Body of pancreas (tissue), 4 donors: ENCODE measurements around the gene MBNL1. TPM values are rescaled to one million over a fixed set of nuclear protein-coding genes. Genes with fewer than 3 reads are reported as not detected.

Experiments used
- ATAC-seq: fragments of 150-250 bp; one replicate; pipeline ENCODE4 v1.9.1; 2016
- DNase-seq, 4 donors: peaks; one replicate each; pipeline ENCODE4 v3.0.0-alpha.2; 2019
- H3K27ac ChIP-seq, 4 donors: fragments of 200-600 bp; sonication (generic); 1 replicate in 3 of 4; 2 replicates in 1 of 4; pipeline versions ENCODE4 v1.5.1 to v1.6.1; 2016 to 2019; ENCODE audit warnings: mild to moderate bottlenecking in 1 of 4, mixed read lengths in 1 of 4, moderate library complexity in 1 of 4
- H3K27me3 ChIP-seq, 2 donors: fragments of 200-600 bp; sonication (generic); one replicate each; pipeline ENCODE4 v1.6.0; 2016; ENCODE audit warnings: mild to moderate bottlenecking in 1 of 2
- H3K36me3 ChIP-seq, 2 donors: fragments of 200-600 bp; sonication (generic); replicated peaks in 1 of 2; 2 replicates each; pipeline ENCODE4 v1.5.1; 2016; ENCODE audit warnings: low read depth in 2 of 2; ENCODE audit not compliant: insufficient read depth in 1 of 2
- H3K4me1 ChIP-seq: fragments of 200-600 bp; sonication (generic); one replicate; pipeline ENCODE4 v1.6.0; 2016
- H3K4me3 ChIP-seq, 2 donors: fragments of 200-600 bp; sonication (generic); 1 replicate in 1 of 2; 2 replicates in 1 of 2; pipeline ENCODE4 v1.5.1; 2016 to 2019
- H3K9me3 ChIP-seq, 3 donors: fragments of 200-600 bp; sonication (generic); 1 replicate in 2 of 3; 2 replicates in 1 of 3; pipeline ENCODE4 v1.5.1; 2016
- POLR2A ChIP-seq, 3 donors: fragments of 450-650 bp; IDR thresholded peaks; one replicate each; pipeline ENCODE4 v1.6.1; 2016; ENCODE audit warnings: antibody characterized with exemption in 3 of 3, mild to moderate bottlenecking in 2 of 3
- WGBS, 2 donors: methylation state at CpG; one replicate each; pipeline ENCODE4 v1.1.5; 2017; 5-methylcytosine and 5-hydroxymethylcytosine counted together
- intact Hi-C: fragments of 100-400 bp; cut with DNase I; formaldehyde crosslinking; loops from one replicate; pipeline ENCODE4 v1.15.1; 2023
- total RNA-seq, 2 donors: library from RNA; depleted of rRNA; stranded (reverse); fragments of >200 nt; gene quantifications; one replicate each; pipeline ENCODE4 v1.1.0, GENCODE V29; 2016
- TF ChIP-seq, protein P1 (sequence below), 7 experiments: fragments of 450-650 bp in 4 of 7; fragments of 200-600 bp in 3 of 7; sonication (generic) in 3 of 7; IDR thresholded peaks; one replicate each; pipeline ENCODE4 v1.5.1; 2016 to 2019; ENCODE audit warnings: antibody characterized with exemption in 7 of 7

Gene MBNL1
- total RNA-seq, 2 donors from 2014 or later = 77.3 to 82.4 TPM

DNA sequence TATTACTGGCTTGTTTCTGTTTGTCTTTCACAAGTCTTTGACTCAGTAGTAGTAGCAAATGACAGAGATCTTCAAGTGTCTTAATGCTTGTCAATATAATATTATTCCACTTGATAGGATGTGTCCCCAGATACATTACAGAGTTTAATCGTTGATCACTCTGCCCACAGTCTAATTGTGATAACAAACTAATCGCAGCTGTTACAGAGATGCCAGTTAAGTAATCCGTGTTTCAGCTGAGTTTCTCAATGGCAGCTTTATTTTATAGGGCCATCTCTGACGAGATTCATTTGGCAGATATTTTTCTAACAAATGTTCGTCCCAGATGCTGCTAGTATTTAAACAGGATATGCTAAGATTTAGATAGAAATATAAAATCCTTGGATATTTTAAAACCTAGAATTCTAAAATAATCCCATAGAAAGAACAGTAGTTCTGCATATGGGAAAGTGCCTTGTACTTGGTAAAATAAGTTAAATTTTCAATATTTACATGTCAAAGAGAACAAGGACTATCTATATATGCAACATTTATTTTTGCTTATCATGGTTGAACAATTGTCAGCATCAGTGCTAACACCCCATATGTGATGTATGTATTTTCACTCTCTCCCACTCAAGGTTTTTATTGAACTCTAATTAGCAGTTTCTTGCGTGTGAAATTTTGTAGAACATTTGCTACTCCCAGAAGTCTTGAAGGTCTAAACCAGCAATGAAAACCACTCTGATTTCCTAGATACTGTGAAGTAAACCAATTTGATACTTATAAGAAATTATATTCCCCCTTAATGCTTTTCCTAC lies 185.5 kb downstream of the MBNL1 start:
- Histone ChIP-seq H3K9me3 (no peaks in the 10 kb centered on the region), H3K4me3 (no peak overlapping the region), H3K27me3 (no peaks in the 10 kb centered on the region), H3K36me3 (peaks cover 0 to 11% of the 10 kb centered on the region in 2 donors), H3K27ac (no peak overlapping the region), H3K4me1 (no peaks in the 10 kb centered on the region)
- intact Hi-C loops = no loop called here
- 62 to 70% methylated on average over 6 of the region's 6 CpGs for WGBS, 2 donors
- no peak for TF ChIP-seq POLR2A (IDR thresholded peaks at IDR 0.05)
- TF ChIP-seq, protein P1, sequence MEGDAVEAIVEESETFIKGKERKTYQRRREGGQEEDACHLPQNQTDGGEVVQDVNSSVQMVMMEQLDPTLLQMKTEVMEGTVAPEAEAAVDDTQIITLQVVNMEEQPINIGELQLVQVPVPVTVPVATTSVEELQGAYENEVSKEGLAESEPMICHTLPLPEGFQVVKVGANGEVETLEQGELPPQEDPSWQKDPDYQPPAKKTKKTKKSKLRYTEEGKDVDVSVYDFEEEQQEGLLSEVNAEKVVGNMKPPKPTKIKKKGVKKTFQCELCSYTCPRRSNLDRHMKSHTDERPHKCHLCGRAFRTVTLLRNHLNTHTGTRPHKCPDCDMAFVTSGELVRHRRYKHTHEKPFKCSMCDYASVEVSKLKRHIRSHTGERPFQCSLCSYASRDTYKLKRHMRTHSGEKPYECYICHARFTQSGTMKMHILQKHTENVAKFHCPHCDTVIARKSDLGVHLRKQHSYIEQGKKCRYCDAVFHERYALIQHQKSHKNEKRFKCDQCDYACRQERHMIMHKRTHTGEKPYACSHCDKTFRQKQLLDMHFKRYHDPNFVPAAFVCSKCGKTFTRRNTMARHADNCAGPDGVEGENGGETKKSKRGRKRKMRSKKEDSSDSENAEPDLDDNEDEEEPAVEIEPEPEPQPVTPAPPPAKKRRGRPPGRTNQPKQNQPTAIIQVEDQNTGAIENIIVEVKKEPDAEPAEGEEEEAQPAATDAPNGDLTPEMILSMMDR (IDR thresholded peaks at IDR 0.05) = no peak
- DNase-seq (no peak), ATAC-seq (no peak)

GRCh38 chr3:152455989-152456388 lies 187.3 kb downstream of the MBNL1 start:
- DNase-seq = no peak
- H3K27ac ChIP-seq = no peak overlapping the region
- 94 to 98% methylated on average over 8 of the region's 8 CpGs for WGBS, 2 donors
- H3K4me3 ChIP-seq = no peak overlapping the region
- TF ChIP-seq, protein P1 (IDR thresholded peaks at IDR 0.05) = no peak
- no peak for TF ChIP-seq POLR2A (IDR thresholded peaks at IDR 0.05)
- ATAC-seq = no peak
- H3K9me3 ChIP-seq = no peaks in the 10 kb centered on the region
- peaks cover 0 to 11% of the 10 kb centered on the region in 2 donors for H3K36me3 ChIP-seq
- intact Hi-C loops = no loop called here
- no peaks in the 10 kb centered on the region for H3K27me3 ChIP-seq
- peaks cover 5% of the 10 kb centered on the region for H3K4me1 ChIP-seq

GRCh38 chr3:152457500-152458375 lies 189.0 kb downstream of the MBNL1 start:
- H3K27me3 ChIP-seq = no peaks in the 10 kb centered on the region

GRCh38 chr3:152458376-152459117 lies 189.8 kb downstream of the MBNL1 start:
- 53 to 66% methylated on average over 5 of the region's 5 CpGs for WGBS, 2 donors
- intact Hi-C loops = no loop called here

More at GRCh38 chr3:152457500-152458375, 189.0 kb downstream of the MBNL1 start:
- no peaks in the 10 kb centered on the region for H3K9me3 ChIP-seq
- H3K4me3 ChIP-seq = no peak overlapping the region
- ATAC-seq (no peak), DNase-seq (no peak)
- peaks cover 0 to 11% of the 10 kb centered on the region in 2 donors for H3K36me3 ChIP-seq
- TF ChIP-seq, protein P1 (IDR thresholded peaks at IDR 0.05) = no peak
- TF ChIP-seq POLR2A (IDR thresholded peaks at IDR 0.05) = no peak
- 64 to 66% methylated on average over 7 of the region's 7 CpGs for WGBS, 2 donors
- peaks cover 8% of the 10 kb centered on the region for H3K4me1 ChIP-seq
- H3K27ac ChIP-seq = no peak overlapping the region
- intact Hi-C loops = no loop called here

More at GRCh38 chr3:152458376-152459117, 189.8 kb downstream of the MBNL1 start:
- H3K27me3 ChIP-seq = no peaks in the 10 kb centered on the region
- H3K27ac ChIP-seq = no peak overlapping the region
- TF ChIP-seq, protein P1 (IDR thresholded peaks at IDR 0.05) = no peak
- TF ChIP-seq POLR2A (IDR thresholded peaks at IDR 0.05) = no peak
- peaks cover 0 to 13% of the 10 kb centered on the region in 2 donors for H3K36me3 ChIP-seq
- no peaks in the 10 kb centered on the region for H3K9me3 ChIP-seq
- ATAC-seq (no peak), DNase-seq (no peak)
- no peak overlapping the region for H3K4me3 ChIP-seq
- H3K4me1 ChIP-seq = peaks cover 8% of the 10 kb centered on the region
